CD4-positive, alpha-beta memory T cell (primary cell): ENCODE data around the gene AGGF1. TPM values are rescaled to one million over a fixed set of nuclear protein-coding genes. Genes with fewer than 3 reads are reported as not detected.
"Not testable (repeated sequence)": the region's sequence is repeated elsewhere in the genome, so short reads cannot be mapped to it uniquely, and the experiment has no call there.

Experiments
- CTCF ChIA-PET: fragments of 350-600 bp; sonication (Branson Sonifier 250); formaldehyde crosslinking; loops from one replicate; lab custom pipeline; 2021; ENCODE audit warnings: inconsistent platforms; ENCODE audit not compliant: partially characterized antibody; lab: Charles Lee
- POLR2A ChIA-PET: fragments of 350-600 bp; sonication (Branson Sonifier 250); formaldehyde crosslinking; loops from one replicate; lab custom pipeline; 2021; ENCODE audit not compliant: partially characterized antibody; lab: Charles Lee
- DNase-seq, 5 donors: peaks; one replicate each; pipeline versions ENCODE4 v3.0.0 to v3.0.0-alpha.2; 2020 to 2022; ENCODE audit warnings: mixed read lengths in 1 of 5
- H3K27ac ChIP-seq: one replicate; pipeline ENCODE4 v1.7.0; 2013; ENCODE audit warnings: low read depth, low read length
- H3K27me3 ChIP-seq: 2 replicates; pipeline ENCODE4 v1.7.0; 2013; ENCODE audit warnings: mild to moderate bottlenecking, low read length, moderate library complexity; ENCODE audit not compliant: insufficient read depth
- H3K36me3 ChIP-seq: 2 replicates; pipeline ENCODE4 v1.7.0; 2013; ENCODE audit warnings: mild to moderate bottlenecking, low read length, moderate library complexity; ENCODE audit not compliant: insufficient read depth
- H3K4me1 ChIP-seq: 2 replicates; pipeline ENCODE4 v1.7.0; 2013; ENCODE audit warnings: mild to moderate bottlenecking, low read length, moderate library complexity; ENCODE audit not compliant: insufficient read depth
- H3K4me3 ChIP-seq, 2 donors: one replicate each; pipeline ENCODE4 v1.7.0; 2013; ENCODE audit warnings: low read length in 2 of 2, mild to moderate bottlenecking in 1 of 2
- H3K9me3 ChIP-seq, 2 donors: one replicate each; pipeline ENCODE4 v1.7.0; 2013; ENCODE audit warnings: low read length in 2 of 2, control low read depth in 1 of 2; ENCODE audit not compliant: control insufficient read depth in 1 of 2
- H3K27ac Mint-ChIP-seq, 7 donors: one replicate each; pipeline ENCODE4 v1.8.0; 2020 to 2021; ENCODE audit warnings: mixed read lengths in 7 of 7, mild to moderate bottlenecking in 6 of 7, inconsistent platforms in 3 of 7, moderate library complexity in 3 of 7
- H3K27me3 Mint-ChIP-seq, 2 donors: one replicate each; pipeline ENCODE4 v1.8.0; 2020 to 2021; ENCODE audit warnings: mixed read lengths in 2 of 2
- H3K36me3 Mint-ChIP-seq, 2 donors: one replicate each; pipeline ENCODE4 v1.8.0; 2020 to 2021; ENCODE audit warnings: mixed read lengths in 2 of 2, inconsistent platforms in 1 of 2, mild to moderate bottlenecking in 1 of 2
- H3K4me1 Mint-ChIP-seq, 4 donors: one replicate each; pipeline ENCODE4 v1.8.0; 2020 to 2021; ENCODE audit warnings: mixed read lengths in 4 of 4, mild to moderate bottlenecking in 1 of 4
- H3K4me3 Mint-ChIP-seq, 8 donors: one replicate each; pipeline ENCODE4 v1.8.0; 2020 to 2021; ENCODE audit warnings: mixed read lengths in 8 of 8, mild to moderate bottlenecking in 7 of 8, moderate library complexity in 6 of 8, inconsistent platforms in 3 of 8
- H3K9me3 Mint-ChIP-seq, 8 donors: one replicate each; pipeline ENCODE4 v1.8.0; 2020 to 2021; ENCODE audit warnings: mixed read lengths in 8 of 8, mild to moderate bottlenecking in 5 of 8, inconsistent platforms in 3 of 8, moderate library complexity in 1 of 8
- intact Hi-C: fragments of 100-400 bp; cut with micrococcal nuclease; formaldehyde crosslinking; loops from one replicate; pipeline ENCODE4 v1.15.1; 2023
- polyA plus RNA-seq, 2 donors: library from polyadenylated mRNA; unstranded; fragments of 300-500 nt; fragmentation: Illumina TruSeq; gene quantifications; one replicate each; pipeline ENCODE4 v1.2.3, GENCODE V29; 2021
- total RNA-seq, 2 experiments: library from RNA; stranded (reverse); gene quantifications; one replicate each; pipeline ENCODE4 v1.2.3, GENCODE V29; 2021

Gene AGGF1
- total and polyA plus RNA-seq, 4 experiments from 2014 or later, result 14.2 to 36.1 (median 29.5) TPM

- H3K36me3 Mint-ChIP-seq, POLR2A ChIA-PET: not testable (repeated sequence)
Observed at GRCh38 chr5:76993436-76993835, 36.8 kb upstream of the AGGF1 start.

GRCh38 chr5:76994337-76994736 is 35.9 kb upstream of the AGGF1 start:
- no peak overlapping the region for H3K27ac ChIP-seq
- H3K36me3 Mint-ChIP-seq, result no peaks in the 10 kb centered on the region
- H3K27ac Mint-ChIP-seq, result no peak overlapping the region
- POLR2A ChIA-PET, result no interaction called here
- H3K9me3 ChIP-seq, result no peaks in the 10 kb centered on the region
- H3K4me3 ChIP-seq, result no peak overlapping the region
- CTCF ChIA-PET, result no interaction called here
- peaks cover 0 to 4% (median 0%) of the 10 kb centered on the region in 8 donors for H3K9me3 Mint-ChIP-seq
- H3K27me3 ChIP-seq, result no peaks in the 10 kb centered on the region
- intact Hi-C loops, result no loop called here
- H3K4me3 Mint-ChIP-seq, result no peak overlapping the region
- H3K36me3 ChIP-seq, result no peaks in the 10 kb centered on the region
- H3K27me3 Mint-ChIP-seq, result peaks cover 7 to 14% of the 10 kb centered on the region in 2 donors
- DNase-seq, result no peak
- no peaks in the 10 kb centered on the region for H3K4me1 ChIP-seq
- no peaks in the 10 kb centered on the region for H3K4me1 Mint-ChIP-seq

More at GRCh38 chr5:76993436-76993835, 36.8 kb upstream of the AGGF1 start:
- H3K4me1 Mint-ChIP-seq, H3K9me3 Mint-ChIP-seq, H3K4me3 Mint-ChIP-seq, H3K27ac ChIP-seq, H3K4me1 ChIP-seq, DNase-seq, intact Hi-C loops, H3K36me3 ChIP-seq, H3K27ac Mint-ChIP-seq, H3K4me3 ChIP-seq, CTCF ChIA-PET, H3K27me3 ChIP-seq, H3K9me3 ChIP-seq: not testable (repeated sequence)
- peaks cover 7 to 10% of the 10 kb centered on the region in 2 donors for H3K27me3 Mint-ChIP-seq

GRCh38 chr5:76998251-76998650 is 32.0 kb upstream of the AGGF1 start:
- H3K4me3 ChIP-seq, intact Hi-C loops, H3K27ac ChIP-seq, H3K36me3 Mint-ChIP-seq, CTCF ChIA-PET, H3K4me1 ChIP-seq, H3K9me3 ChIP-seq, DNase-seq, H3K4me1 Mint-ChIP-seq, H3K36me3 ChIP-seq, H3K9me3 Mint-ChIP-seq, POLR2A ChIA-PET, H3K27ac Mint-ChIP-seq, H3K4me3 Mint-ChIP-seq, H3K27me3 ChIP-seq: not testable (repeated sequence)
- peaks cover 12 to 15% of the 10 kb centered on the region in 2 donors for H3K27me3 Mint-ChIP-seq

- ChIA-PET CTCF (no interaction called here), POLR2A (no interaction called here)
- H3K27me3 Mint-ChIP-seq, result peaks cover 15 to 16% of the 10 kb centered on the region in 2 donors
- intact Hi-C loops, result no loop called here
- no peaks in the 10 kb centered on the region for H3K36me3 ChIP-seq
- H3K4me1 ChIP-seq, result no peaks in the 10 kb centered on the region
- peaks cover 0 to 4% (median 0%) of the 10 kb centered on the region in 8 donors for H3K9me3 Mint-ChIP-seq
- no peak overlapping the region for H3K27ac Mint-ChIP-seq
- no peaks in the 10 kb centered on the region for H3K4me1 Mint-ChIP-seq
- no peaks in the 10 kb centered on the region for H3K36me3 Mint-ChIP-seq
- no peak overlapping the region for H3K4me3 ChIP-seq
- no peak overlapping the region for H3K27ac ChIP-seq
- H3K27me3 ChIP-seq, result no peaks in the 10 kb centered on the region
- DNase-seq, result no peak
- H3K4me3 Mint-ChIP-seq, result no peak overlapping the region
- no peaks in the 10 kb centered on the region for H3K9me3 ChIP-seq
Observed at GRCh38 chr5:76999451-76999850, 30.8 kb upstream of the AGGF1 start.

GRCh38 chr5:77003246-77003645 is 27.0 kb upstream of the AGGF1 start:
- Histone ChIP-seq H3K4me3 (no peak overlapping the region), H3K36me3 (no peaks in the 10 kb centered on the region), H3K9me3 (no peaks in the 10 kb centered on the region), H3K27me3 (no peaks in the 10 kb centered on the region), H3K4me1 (no peaks in the 10 kb centered on the region), H3K27ac (no peak overlapping the region)
- Mint-ChIP-seq H3K4me3 (no peak overlapping the region), H3K9me3 (peaks cover 0 to 3% (median 0%) of the 10 kb centered on the region in 8 donors), H3K4me1 (no peaks in the 10 kb centered on the region), H3K27ac (no peak overlapping the region), H3K27me3 (peaks cover 13 to 15% of the 10 kb centered on the region in 2 donors), H3K36me3 (no peaks in the 10 kb centered on the region)
- CTCF ChIA-PET, result no interaction called here
- POLR2A ChIA-PET, result no interaction called here
- intact Hi-C loops, result no loop called here
- no peak for DNase-seq

- H3K27me3 ChIP-seq, result no peaks in the 10 kb centered on the region
- H3K9me3 ChIP-seq, result no peaks in the 10 kb centered on the region
- H3K27me3 Mint-ChIP-seq, result peaks cover 12 to 14% of the 10 kb centered on the region in 2 donors
- ChIA-PET CTCF (no interaction called here), POLR2A (no interaction called here)
- no peaks in the 10 kb centered on the region for H3K36me3 ChIP-seq
- H3K4me3 Mint-ChIP-seq, result no peak overlapping the region
- peaks cover 0 to 2% (median 0%) of the 10 kb centered on the region in 8 donors for H3K9me3 Mint-ChIP-seq
- intact Hi-C loops, result no loop called here
- no peaks in the 10 kb centered on the region for H3K4me1 Mint-ChIP-seq
- H3K27ac ChIP-seq, result no peak overlapping the region
- H3K4me3 ChIP-seq, result no peak overlapping the region
- no peaks in the 10 kb centered on the region for H3K4me1 ChIP-seq
- DNase-seq, result no peak
- no peak overlapping the region for H3K27ac Mint-ChIP-seq
- H3K36me3 Mint-ChIP-seq, result no peaks in the 10 kb centered on the region
Observed at GRCh38 chr5:77006124-77006523, 24.1 kb upstream of the AGGF1 start.

GRCh38 chr5:77008413-77008812 is 21.8 kb upstream of the AGGF1 start:
- no peaks in the 10 kb centered on the region for H3K27me3 ChIP-seq
- H3K4me1 Mint-ChIP-seq, result peaks cover 0 to 1% (median 0%) of the 10 kb centered on the region in 4 donors
- H3K36me3 ChIP-seq, result no peaks in the 10 kb centered on the region
- H3K4me3 ChIP-seq, result no peak overlapping the region
- H3K4me1 ChIP-seq, result no peaks in the 10 kb centered on the region
- POLR2A ChIA-PET, result no interaction called here
- CTCF ChIA-PET, result no interaction called here
- peaks cover 0 to 2% (median 0%) of the 10 kb centered on the region in 8 donors for H3K9me3 Mint-ChIP-seq
- DNase-seq, result no peak
- no peak overlapping the region for H3K27ac ChIP-seq
- H3K9me3 ChIP-seq, result no peaks in the 10 kb centered on the region
- intact Hi-C loops, result no loop called here
- no peak overlapping the region for H3K4me3 Mint-ChIP-seq
- H3K27me3 Mint-ChIP-seq, result peaks cover 7 to 14% of the 10 kb centered on the region in 2 donors
- H3K36me3 Mint-ChIP-seq, result no peaks in the 10 kb centered on the region
- H3K27ac Mint-ChIP-seq, result no peak overlapping the region

GRCh38 chr5:77010243-77010642 is 20.0 kb upstream of the AGGF1 start:
- no peaks in the 10 kb centered on the region for H3K27me3 ChIP-seq
- no peaks in the 10 kb centered on the region for H3K36me3 ChIP-seq
- DNase-seq, result no peak
- no peaks in the 10 kb centered on the region for H3K9me3 ChIP-seq
- H3K4me3 Mint-ChIP-seq, result no peak overlapping the region
- intact Hi-C loops, result loop anchor here (10.0 kb wide), 1 partner anchor 405 kb away; no protein-coding TSS in a partner anchor
- H3K4me3 ChIP-seq, result no peak overlapping the region
- ChIA-PET CTCF (no interaction called here), POLR2A (no interaction called here)
- H3K27me3 Mint-ChIP-seq, result peaks cover 4 to 14% of the 10 kb centered on the region in 2 donors
- H3K27ac Mint-ChIP-seq, result no peak overlapping the region
- H3K36me3 Mint-ChIP-seq, result no peaks in the 10 kb centered on the region
- peaks cover 0 to 2% (median 0%) of the 10 kb centered on the region in 8 donors for H3K9me3 Mint-ChIP-seq
- H3K27ac ChIP-seq, result no peak overlapping the region
- peaks cover 0 to 1% (median 0%) of the 10 kb centered on the region in 4 donors for H3K4me1 Mint-ChIP-seq
- no peaks in the 10 kb centered on the region for H3K4me1 ChIP-seq
